WTC11 (cell line): ENCODE data around the gene GFPT2. TPM values are rescaled to one million over a fixed set of nuclear protein-coding genes. Genes with fewer than 3 reads are reported as not detected.
A peak's percentile ranks its signal among the peaks of the same experiment; 100 is the strongest.

Experiments used
- ATAC-seq: fragments of 200-7000 bp; cut with Tn5 transposase; 2 replicates; pipeline ENCODE4 v1.10.0; 2021; ENCODE audit warnings: mild to moderate bottlenecking, moderate library complexity
- CTCF ChIA-PET: fragments of 300-600 bp; sonication (Branson Sonifier 250); formaldehyde crosslinking; loops from one replicate; lab custom pipeline; 2021; ENCODE audit warnings: antibody characterized with exemption; lab: Charles Lee
- POLR2A ChIA-PET: fragments of 350-600 bp; sonication (Branson Sonifier 250); formaldehyde crosslinking; loops from one replicate; lab custom pipeline; 2021; ENCODE audit warnings: antibody characterized with exemption; lab: Charles Lee
- DNase-seq: peaks from one replicate; pipeline ENCODE4 v3.0.0; 2021; ENCODE audit warnings: low spot score
- H3K27ac Mint-ChIP-seq: 2 replicates; pipeline ENCODE4 v1.8.0; 2021; ENCODE audit warnings: mixed read lengths
- H3K27me3 Mint-ChIP-seq: 2 replicates; pipeline ENCODE4 v1.8.0; 2021; ENCODE audit warnings: low read depth, mild to moderate bottlenecking, moderate library complexity, mixed read lengths
- H3K36me3 Mint-ChIP-seq: 2 replicates; pipeline ENCODE4 v1.8.0; 2021; ENCODE audit warnings: mixed read lengths
- H3K4me1 Mint-ChIP-seq: 2 replicates; pipeline ENCODE4 v1.8.0; 2022; ENCODE audit warnings: mixed read lengths
- H3K4me3 Mint-ChIP-seq: 2 replicates; pipeline ENCODE4 v1.8.0; 2021; ENCODE audit warnings: mild to moderate bottlenecking, moderate library complexity, mixed read lengths
- H3K9me3 Mint-ChIP-seq: 2 replicates; pipeline ENCODE4 v1.8.0; 2021; ENCODE audit warnings: mixed read lengths
- CBFB ChIP-seq: sonication (generic); formaldehyde crosslinking; IDR thresholded peaks from 2 replicates; pipeline ENCODE4 v1.8.1; 2022; ENCODE audit warnings: mild to moderate bottlenecking, low read depth, missing genetic modification reagents
- E2F4 ChIP-seq: sonication (generic); formaldehyde crosslinking; IDR thresholded peaks from 2 replicates; pipeline ENCODE4 v1.8.1; 2022; ENCODE audit warnings: low read depth, mild to moderate bottlenecking, moderate library complexity, missing genetic modification reagents, borderline replicate concordance
- E2F5 ChIP-seq: sonication (generic); formaldehyde crosslinking; IDR thresholded peaks from 2 replicates; pipeline ENCODE4 v1.8.1; 2022; ENCODE audit warnings: mild to moderate bottlenecking, moderate library complexity, missing genetic modification reagents
- IRF2 ChIP-seq: sonication (generic); formaldehyde crosslinking; IDR thresholded peaks from 2 replicates; pipeline ENCODE4 v1.8.0; 2022; ENCODE audit warnings: low read depth, missing genetic modification reagents, borderline replicate concordance
- JAZF1 ChIP-seq: fragments of 250-450 bp; sonication (Bioruptor Pico); IDR thresholded peaks from 2 replicates; pipeline ENCODE4 v1.9.0; 2021; ENCODE audit warnings: moderate library complexity, mild to moderate bottlenecking, inconsistent platforms
- JUN ChIP-seq: sonication (generic); formaldehyde crosslinking; IDR thresholded peaks from 2 replicates; pipeline ENCODE4 v1.8.0; 2023; ENCODE audit warnings: mild to moderate bottlenecking, missing genetic modification reagents
- MYBL2 ChIP-seq: sonication (generic); formaldehyde crosslinking; IDR thresholded peaks from 2 replicates; pipeline ENCODE4 v1.8.1; 2023; ENCODE audit warnings: mild to moderate bottlenecking, moderate library complexity, missing genetic modification reagents
- OVOL2 ChIP-seq: fragments of 250-450 bp; sonication (Bioruptor Pico); IDR thresholded peaks from 2 replicates; pipeline ENCODE4 v1.9.0; 2021; ENCODE audit warnings: mild to moderate bottlenecking, borderline replicate concordance
- PRDM15 ChIP-seq: sonication (generic); formaldehyde crosslinking; IDR thresholded peaks from 2 replicates; pipeline ENCODE4 v1.8.0; 2022; ENCODE audit warnings: missing genetic modification reagents
- PRRX2 ChIP-seq: fragments of 250-450 bp; sonication (Bioruptor Pico); IDR thresholded peaks from 2 replicates; pipeline ENCODE4 v1.8.0; 2021; ENCODE audit warnings: mild to moderate bottlenecking
- SMAD3 ChIP-seq: sonication (generic); formaldehyde crosslinking; IDR thresholded peaks from 2 replicates; pipeline ENCODE4 v1.8.0; 2022; ENCODE audit warnings: missing genetic modification reagents, mild to moderate bottlenecking, borderline replicate concordance
- STAT6 ChIP-seq: sonication (generic); formaldehyde crosslinking; conservative IDR thresholded peaks from 2 replicates; pipeline ENCODE4 v1.8.1; 2023; ENCODE audit warnings: mild to moderate bottlenecking, low read depth, missing genetic modification reagents, moderate library complexity
- TCF7 ChIP-seq: sonication (generic); formaldehyde crosslinking; IDR thresholded peaks from 2 replicates; pipeline ENCODE4 v1.8.0; 2022; ENCODE audit warnings: mild to moderate bottlenecking, low read depth, missing genetic modification reagents, moderate library complexity
- TEAD1 ChIP-seq: sonication (generic); formaldehyde crosslinking; IDR thresholded peaks from 2 replicates; pipeline ENCODE4 v1.8.0; 2022; ENCODE audit warnings: mild to moderate bottlenecking, missing genetic modification reagents
- ZNF232 ChIP-seq: sonication (generic); formaldehyde crosslinking; IDR thresholded peaks from 2 replicates; pipeline ENCODE4 v1.8.0; 2022; ENCODE audit warnings: mild to moderate bottlenecking, missing genetic modification reagents
- ZNF317 ChIP-seq: sonication (generic); formaldehyde crosslinking; IDR thresholded peaks from 2 replicates; pipeline ENCODE4 v1.8.1; 2023; ENCODE audit warnings: low read depth, mild to moderate bottlenecking, moderate library complexity, missing genetic modification reagents, borderline replicate concordance
- total RNA-seq: library from RNA; stranded (reverse); gene quantifications from 3 replicates; pipeline ENCODE4 v1.2.3, GENCODE V29; 2021

The GFPT2 gene
- total RNA-seq, 1 experiment from 2014 or later, result 124 TPM

GRCh38 chr5:180287868-180288267, 65.3 kb downstream of the GFPT2 start:
- ATAC-seq (no peak), DNase-seq (no peak)
- H3K4me1 Mint-ChIP-seq, result peaks cover 44% of the 10 kb centered on the region
- no peak overlapping the region for H3K4me3 Mint-ChIP-seq
- TF ChIP-seq TEAD1 (CRISPR knock-in tag) (no peak), IRF2 (no peak), ZNF232 (CRISPR knock-in tag) (no peak), PRRX2 (CRISPR knock-in tag) (no peak), E2F4 (CRISPR knock-in tag) (no peak), JUN (no peak)
- ChIA-PET CTCF (interaction anchor here (4.5 kb wide), 1 partner anchor 28 kb away, joined by 21 read pairs; no protein-coding TSS in a partner anchor), POLR2A (no interaction called here)
- H3K27ac Mint-ChIP-seq, result peak overlapping the region; percentile 3
- no peaks in the 10 kb centered on the region for H3K9me3 Mint-ChIP-seq
- peaks cover 27% of the 10 kb centered on the region for H3K36me3 Mint-ChIP-seq
- H3K27me3 Mint-ChIP-seq, result no peaks in the 10 kb centered on the region

- CTCF ChIA-PET, result no interaction called here
- H3K4me1 Mint-ChIP-seq, result peaks cover 44% of the 10 kb centered on the region
- no peak overlapping the region for H3K4me3 Mint-ChIP-seq
- peaks cover 27% of the 10 kb centered on the region for H3K36me3 Mint-ChIP-seq
- TF ChIP-seq CBFB (CRISPR knock-in tag) (no peak), JAZF1 (CRISPR knock-in tag) (no peak), ZNF317 (CRISPR knock-in tag) (no peak), TEAD1 (CRISPR knock-in tag) (no peak), PRDM15 (CRISPR knock-in tag) (no peak), STAT6 (CRISPR knock-in tag) (no peak), E2F5 (CRISPR knock-in tag) (no peak), OVOL2 (CRISPR knock-in tag) (no peak), TCF7 (CRISPR knock-in tag) (no peak), SMAD3 (no peak), MYBL2 (CRISPR knock-in tag) (no peak)
- ATAC-seq (no peak), DNase-seq (no peak)
- H3K27me3 Mint-ChIP-seq, result no peaks in the 10 kb centered on the region
- H3K27ac Mint-ChIP-seq, result no peak overlapping the region
- POLR2A ChIA-PET, result no interaction called here
- H3K9me3 Mint-ChIP-seq, result no peaks in the 10 kb centered on the region
Measured at GRCh38 chr5:180287404-180287803, 65.7 kb downstream of the GFPT2 start.
